HG02852 (cell line): Measurements from ENCODE around the gene CDC42.
"Not testable (repeated sequence)": the region's sequence is repeated elsewhere in the genome, so short reads cannot be mapped to it uniquely, and the experiment has no call there.

ENCODE experiments used
- ATAC-seq: cut with Tn5 transposase; IDR thresholded peaks from one replicate; pipeline ENCODE4 v1.9.1; 2021; ENCODE audit warnings: mild to moderate bottlenecking, moderate library complexity; ENCODE audit not compliant: unreplicated experiment

Gene CDC42

GRCh38 chr1:22034834-22035233, 17.7 kb upstream of the CDC42 start:
- ATAC-seq: not testable (repeated sequence)

- ATAC-seq: no peak
These were observed 15.0 kb upstream of the CDC42 start for GRCh38 chr1:22037520-22037919.

- no peak for ATAC-seq
These were observed 14.5 kb upstream of the CDC42 start for GRCh38 chr1:22038036-22038435.

- ATAC-seq: peak; percentile 94
These were observed 12.8 kb upstream of the CDC42 start for GRCh38 chr1:22039594-22040285.

DNA sequence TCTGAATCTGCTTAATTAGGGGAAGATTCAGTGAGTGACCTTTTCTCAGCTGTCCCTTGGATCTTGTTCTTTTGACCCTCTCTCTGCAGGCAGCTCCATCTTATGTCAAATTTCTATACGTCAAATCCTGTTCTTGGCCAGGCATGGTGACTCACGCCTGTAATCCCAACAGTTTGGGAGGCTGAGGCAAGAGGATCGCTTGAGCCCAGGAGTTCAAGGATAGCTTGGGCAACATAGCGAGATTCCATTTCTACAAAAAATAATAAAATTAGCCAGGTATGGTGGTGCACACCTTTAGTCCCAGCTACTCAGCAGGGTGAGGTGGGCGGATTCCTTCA, 12.3 kb upstream of the CDC42 start:
- ATAC-seq: no peak

- ATAC-seq: no peak
These were observed 11.0 kb upstream of the CDC42 start for GRCh38 chr1:22041505-22041904.

DNA sequence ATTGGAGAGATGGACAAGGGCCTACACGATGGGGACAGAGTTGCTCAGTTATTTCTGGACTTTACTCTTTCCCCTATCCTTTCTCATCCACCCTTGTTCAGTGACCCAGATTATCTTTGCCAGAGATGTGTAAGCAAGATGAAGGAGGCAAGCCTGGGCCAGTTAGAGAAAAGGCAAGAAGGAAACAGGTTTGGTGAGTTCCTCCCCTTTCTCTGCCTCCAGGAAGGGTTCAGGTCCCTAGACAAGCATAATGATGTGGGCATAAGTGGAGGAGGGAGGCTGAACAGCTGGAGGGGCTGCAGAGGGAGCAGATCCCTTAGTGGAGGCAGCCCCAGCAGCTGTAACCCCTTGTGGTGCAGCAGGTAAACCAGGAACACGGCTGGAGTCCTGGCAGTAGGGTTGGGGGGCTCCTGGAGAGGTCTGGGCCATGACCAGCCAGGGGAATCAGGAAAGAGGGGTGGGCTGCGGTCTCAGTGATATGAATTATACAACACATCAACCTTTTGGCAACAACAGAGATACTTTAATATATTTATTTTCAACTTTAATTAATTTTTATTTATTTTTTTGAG, 9.2 kb upstream of the CDC42 start:
- ATAC-seq: no peak

- no peak for ATAC-seq
These were observed 7.7 kb upstream of the CDC42 start for GRCh38 chr1:22044690-22045420.

DNA sequence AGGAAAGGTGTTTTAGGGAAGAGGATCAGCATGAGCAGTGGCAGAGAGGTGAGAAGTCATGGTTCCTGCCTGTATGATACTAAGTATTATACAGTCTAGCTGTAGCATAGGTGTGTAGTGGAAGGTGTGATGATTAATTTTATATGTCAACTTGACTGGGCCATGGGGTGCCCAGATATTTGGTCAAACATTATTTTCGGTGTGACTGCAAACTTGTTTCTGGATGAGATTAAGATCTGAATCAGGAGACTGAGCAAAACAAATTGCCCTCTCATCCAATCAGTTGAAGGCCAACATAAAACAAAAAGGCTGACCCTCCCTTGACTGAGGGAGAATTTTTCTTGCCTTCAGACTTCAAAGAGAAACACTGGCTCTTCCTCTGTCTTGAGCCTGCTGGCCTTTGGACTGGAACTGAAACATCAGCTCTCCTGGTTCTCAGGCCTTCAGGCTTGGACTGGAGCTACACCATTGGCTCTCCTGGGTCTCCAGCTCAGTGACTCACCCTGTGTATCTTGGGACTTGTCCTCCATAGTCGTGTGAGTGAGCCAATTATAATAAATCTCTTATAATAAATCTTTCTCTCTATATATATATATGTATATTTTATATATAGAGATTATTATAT, 6.8 kb upstream of the CDC42 start:
- no peak for ATAC-seq

GRCh38 chr1:22048351-22049192, 3.9 kb upstream of the CDC42 start:
- no peak for ATAC-seq

DNA sequence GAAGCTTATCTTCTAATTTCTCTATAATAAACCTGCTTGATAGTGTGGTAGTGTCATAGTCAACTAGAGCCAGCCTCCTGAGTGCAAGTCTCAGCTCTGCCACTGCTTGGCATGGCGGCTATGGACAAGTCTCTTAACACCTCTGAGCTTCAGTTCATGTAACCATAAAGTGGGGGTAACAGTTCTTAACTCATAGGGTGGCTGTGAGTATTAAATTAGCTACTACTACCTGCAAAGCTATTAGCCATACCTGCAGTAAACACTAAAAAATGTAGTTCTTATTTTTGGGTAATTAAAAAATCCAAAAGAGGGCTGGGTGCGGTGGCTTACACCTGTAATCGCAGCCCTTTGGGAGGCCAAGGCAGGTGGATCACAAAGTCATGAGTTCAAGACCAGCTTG, 2.2 kb upstream of the CDC42 start:
- ATAC-seq: no peak

DNA sequence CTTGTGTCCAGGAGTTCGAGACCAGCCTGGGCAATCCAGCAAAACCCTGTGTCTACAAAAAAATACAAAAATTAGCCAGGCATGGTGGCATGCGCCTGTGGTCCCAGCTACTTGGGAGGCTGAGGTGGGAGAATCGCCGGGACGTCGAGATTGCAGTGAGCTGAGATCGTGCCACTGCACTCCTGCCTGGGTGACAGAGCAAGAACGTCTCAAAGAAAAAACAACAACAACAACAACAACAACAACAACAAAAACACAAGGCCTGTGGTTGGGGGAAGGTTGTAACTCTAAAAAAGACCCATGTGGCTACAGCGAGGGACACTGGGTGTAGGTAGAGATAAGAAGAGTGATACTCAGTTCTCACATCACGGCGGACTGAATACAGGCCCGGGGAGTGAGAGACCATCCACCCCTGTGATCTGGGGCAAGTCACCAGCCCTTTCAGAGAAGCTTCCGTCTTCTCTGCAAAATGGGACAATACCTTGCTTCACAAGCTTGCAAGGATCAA, 848 bp upstream of the CDC42 start:
- no peak for ATAC-seq

DNA sequence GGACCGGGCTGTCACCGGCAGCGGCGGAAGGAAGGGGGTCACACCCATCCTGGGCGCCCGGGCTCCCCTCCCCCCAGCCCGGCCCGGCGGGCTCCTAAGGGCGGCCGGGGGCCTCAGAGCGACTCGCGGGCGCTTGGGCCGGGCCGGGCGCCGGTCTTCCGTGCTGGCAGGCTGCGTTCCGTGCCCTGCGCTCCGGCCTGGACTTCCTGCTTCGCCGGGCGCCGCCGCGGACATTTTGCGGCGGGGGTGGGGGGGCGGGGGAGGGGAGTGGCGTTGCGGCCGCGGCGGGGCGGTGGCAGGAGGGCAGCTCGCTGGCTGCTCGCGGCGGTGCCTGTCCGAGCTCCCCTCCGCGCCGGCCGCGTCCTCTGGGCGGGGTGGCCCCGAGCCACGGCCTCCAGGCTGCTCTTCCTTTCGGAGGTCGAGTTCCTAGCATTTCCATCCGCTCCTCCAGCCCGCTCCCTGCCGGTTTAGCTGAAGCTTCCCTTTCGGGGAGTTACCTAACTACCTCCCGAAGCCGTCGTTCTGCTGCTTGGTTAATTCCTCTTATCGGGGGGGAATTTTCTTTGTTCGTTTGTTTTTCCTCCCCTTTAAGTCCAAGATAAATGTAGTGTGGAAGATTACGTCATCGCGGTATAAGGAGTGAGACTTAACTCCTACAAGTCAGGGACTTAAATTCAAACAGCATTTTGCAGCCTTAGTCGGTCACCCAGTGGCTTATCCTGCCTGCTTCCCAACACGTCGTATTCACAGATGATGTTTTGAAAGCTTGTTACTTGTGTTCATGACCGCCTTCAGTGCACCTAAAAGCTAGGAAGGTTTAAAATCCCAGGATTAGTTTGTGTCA, 730 bp downstream of the CDC42 start:
- peak; percentile 36 for ATAC-seq

DNA sequence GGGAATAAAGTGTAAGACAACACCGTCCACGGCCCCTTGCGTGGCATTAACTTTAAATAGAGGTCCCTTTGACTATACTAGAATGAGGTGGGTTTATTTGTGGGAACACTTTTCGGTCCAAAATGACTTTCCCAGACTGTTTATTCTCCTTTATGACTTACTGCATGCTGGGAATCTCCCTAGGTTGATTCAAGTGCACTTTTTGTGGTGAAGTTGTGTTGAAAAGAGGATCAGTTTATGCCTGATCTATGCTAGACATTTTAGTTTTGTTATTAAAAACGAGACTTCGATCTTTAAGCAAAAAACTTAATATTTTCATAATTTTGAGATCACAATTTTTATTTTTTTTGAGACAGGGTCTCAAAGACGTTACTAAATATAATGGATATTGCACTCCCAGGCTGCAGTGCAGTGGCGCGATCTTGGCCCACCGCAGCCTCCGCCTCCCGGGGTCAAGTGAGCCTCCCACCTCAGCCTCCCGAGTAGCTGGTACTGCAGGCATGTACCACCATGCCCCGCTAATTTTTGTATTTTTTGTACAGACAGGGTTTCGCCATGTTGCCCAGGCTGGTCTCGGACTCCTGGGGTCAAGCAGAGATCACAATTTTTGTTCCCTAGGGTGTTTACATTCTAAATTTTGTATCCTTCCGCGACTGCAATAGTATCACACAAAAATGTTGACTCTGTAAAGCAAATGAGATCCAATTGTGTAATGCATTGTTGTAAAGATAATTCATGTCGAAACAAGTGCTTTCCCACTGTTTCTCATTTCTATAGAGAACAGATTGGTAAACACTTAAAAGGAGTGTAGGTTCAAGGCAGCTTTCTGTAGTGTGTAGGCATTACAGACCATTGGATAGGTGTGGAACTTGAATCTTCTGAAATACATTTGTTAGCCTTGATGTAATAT, 1.6 kb downstream of the CDC42 start:
- no peak for ATAC-seq

DNA sequence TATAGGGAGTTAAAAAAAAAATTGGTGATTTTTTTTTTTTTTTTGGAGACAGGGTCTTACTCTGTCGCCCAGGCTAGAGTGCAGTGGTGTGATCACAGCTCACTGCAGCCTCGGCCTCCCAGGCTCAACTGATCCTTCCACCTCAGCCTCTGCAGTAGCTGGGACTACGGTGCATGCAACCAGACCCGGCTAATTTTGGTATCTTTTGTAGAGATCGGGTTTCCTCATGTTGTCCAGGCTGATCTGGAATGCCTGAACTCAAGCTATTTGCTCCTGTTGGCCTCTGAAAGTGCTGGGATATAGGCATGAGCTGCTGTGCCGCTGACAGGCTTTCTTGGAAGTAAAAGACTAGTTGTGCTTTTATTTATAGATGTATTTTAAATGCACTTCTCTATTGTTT, 3.0 kb downstream of the CDC42 start:
- no peak for ATAC-seq

DNA sequence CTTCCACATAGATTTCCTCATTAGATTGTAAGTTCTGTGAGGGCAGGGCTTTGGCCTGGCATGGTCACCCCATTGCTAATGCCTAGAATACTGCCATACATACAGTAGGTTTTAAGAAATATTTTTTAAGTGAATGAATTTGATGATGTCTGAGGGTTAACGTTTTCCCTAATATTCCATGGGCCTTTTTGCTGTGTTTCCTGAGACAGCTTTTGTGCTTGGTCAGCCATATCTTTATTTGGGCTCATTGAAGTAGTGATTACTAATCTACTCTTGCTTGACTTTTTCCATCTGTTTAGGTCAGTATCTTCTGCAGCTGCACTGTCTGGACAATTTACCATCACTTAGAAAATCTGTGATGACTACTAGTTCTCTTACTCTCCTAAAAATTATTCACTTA, 3.5 kb downstream of the CDC42 start:
- ATAC-seq: no peak

- ATAC-seq: no peak
These were observed 4.4 kb downstream of the CDC42 start for GRCh38 chr1:22056936-22057335.

DNA sequence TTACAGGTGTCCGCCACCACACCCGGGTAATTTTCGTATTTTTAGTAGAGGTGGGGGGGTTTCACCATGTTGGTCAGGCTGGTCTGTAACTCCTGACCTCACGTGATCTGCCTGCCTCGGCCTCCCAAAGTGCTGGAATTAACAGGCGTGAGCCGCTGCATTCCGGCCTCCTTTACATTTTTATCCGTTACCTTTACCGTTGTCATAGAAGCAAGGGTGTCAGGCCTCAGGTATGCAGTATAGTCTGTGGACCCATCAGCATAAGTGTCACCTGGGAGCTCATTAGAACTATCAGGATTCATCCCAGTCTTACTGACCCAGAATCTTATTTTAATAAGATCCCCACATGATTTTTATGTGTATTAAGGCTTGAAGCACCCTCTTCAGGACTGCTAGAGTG, 5.4 kb downstream of the CDC42 start:
- ATAC-seq: no peak
